Tibial nerve (tissue), 4 donors: Measurements from ENCODE around the gene CASTOR1. TPM values are rescaled to one million over a fixed set of nuclear protein-coding genes. Genes with fewer than 3 reads are reported as not detected.
"Not testable (repeated sequence)": the region's sequence is repeated elsewhere in the genome, so short reads cannot be mapped to it uniquely, and the experiment has no call there.

ENCODE experiments used
- DNase-seq, 2 donors: peaks; one replicate each; pipeline ENCODE4 v3.0.0-alpha.2; 2019; ENCODE audit warnings: low spot score in 2 of 2
- H3K27ac ChIP-seq, 4 donors: fragments of 200-600 bp; sonication (generic) in 3 of 4; one replicate each; pipeline ENCODE4 v1.5.1; 2017 to 2019; ENCODE audit warnings: mild to moderate bottlenecking in 1 of 4
- H3K27me3 ChIP-seq, 2 donors: fragments of 200-600 bp; sonication (generic) in 1 of 2; one replicate each; pipeline versions ENCODE4 v1.5.1 to v1.6.0; 2017 to 2019
- H3K36me3 ChIP-seq, 3 donors: fragments of 200-600 bp; sonication (generic); one replicate each; pipeline ENCODE4 v1.5.1; 2018 to 2019
- H3K4me1 ChIP-seq, 4 donors: fragments of 200-600 bp; sonication (generic) in 3 of 4; one replicate each; pipeline ENCODE4 v1.5.1; 2017 to 2019
- H3K4me3 ChIP-seq, 4 donors: fragments of 200-600 bp; sonication (generic) in 3 of 4; one replicate each; pipeline ENCODE4 v1.5.1; 2017 to 2019; ENCODE audit warnings: mild to moderate bottlenecking in 1 of 4, moderate library complexity in 1 of 4
- H3K9me3 ChIP-seq, 4 donors: fragments of 200-600 bp; sonication (generic) in 3 of 4; one replicate each; pipeline ENCODE4 v1.5.1; 2017 to 2019
- CTCF ChIP-seq, 5 experiments: fragments of 200-600 bp in 3 of 5; fragments of 450-650 bp in 2 of 5; sonication (generic) in 3 of 5; IDR thresholded peaks; one replicate each; pipeline ENCODE4 v1.5.1; 2016 to 2019; ENCODE audit warnings: antibody characterized with exemption in 5 of 5, mild to moderate bottlenecking in 3 of 5, moderate library complexity in 2 of 5
- EP300 ChIP-seq, 2 donors: sonication (generic); formaldehyde crosslinking; IDR thresholded peaks; one replicate each; pipeline ENCODE4 v1.6.1; 2017; ENCODE audit warnings: antibody characterized with exemption in 2 of 2, mild to moderate bottlenecking in 1 of 2
- POLR2A ChIP-seq, 2 donors: fragments of 450-650 bp; IDR thresholded peaks; one replicate each; pipeline ENCODE4 v1.6.1; 2017; ENCODE audit warnings: antibody characterized with exemption in 2 of 2, mild to moderate bottlenecking in 2 of 2, moderate library complexity in 2 of 2
- WGBS, 2 donors: methylation state at CpG; one replicate each; pipeline ENCODE4 v1.1.5; 2018; 5-methylcytosine and 5-hydroxymethylcytosine counted together
- total RNA-seq, 4 donors: library from RNA; depleted of rRNA; stranded (reverse); fragments of >200 nt; gene quantifications; one replicate each; pipeline ENCODE4 v1.1.0, GENCODE V29; 2016

The CASTOR1 gene
- 10 to 100 TPM; 38.7 to 57.9 (median 45.3) TPM for total RNA-seq

GRCh38 chr22:30289141-30289979, at the start of gene CASTOR1:
Gene CASTOR1 (minus strand): TSS chr22:30289505. CDS start chr22:30289497, 8 bp downstream.
- H3K36me3 ChIP-seq = peaks cover 0 to 53% (median 15%) of the 10 kb centered on the region in 3 donors
- whole genome bisulfite sequencing, 2 donors = 1 to 2% methylated on average over 57 to 72 of the region's 85 CpGs

DNA sequence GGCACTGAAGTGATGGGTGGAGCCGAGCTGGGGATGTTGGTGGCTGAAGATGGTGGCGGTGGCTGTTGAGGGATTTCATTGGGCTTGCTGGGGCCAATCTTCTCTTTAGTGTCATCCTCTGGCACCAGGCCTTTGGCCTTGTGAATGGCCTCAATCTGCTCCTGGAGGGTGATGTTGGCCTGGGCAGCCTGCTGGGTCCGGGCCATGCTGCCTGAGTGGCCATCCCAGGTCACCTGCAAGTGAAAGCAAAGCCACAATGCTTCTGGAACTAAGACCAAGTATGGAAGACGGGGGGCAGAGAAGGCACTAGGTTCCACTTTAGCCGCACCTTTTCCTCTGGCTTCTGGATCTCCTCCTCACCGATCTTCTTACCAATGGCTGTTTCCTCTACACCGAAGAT, 49.5 kb upstream of the CASTOR1 start:
- Histone ChIP-seq H3K36me3 (peaks cover 17 to 100% (median 93%) of the 10 kb centered on the region in 3 donors), H3K4me1 (peaks cover 0 to 53% (median 32%) of the 10 kb centered on the region in 4 donors), H3K27ac (peak overlapping the region in 2 of 4 donors; percentile 34 to 52), H3K27me3 (no peaks in the 10 kb centered on the region), H3K9me3 (no peaks in the 10 kb centered on the region), H3K4me3 (no peak overlapping the region)
- DNase-seq = no peak
- no peak for TF ChIP-seq EP300 (IDR thresholded peaks at IDR 0.05)
- no peak for TF ChIP-seq CTCF (IDR thresholded peaks at IDR 0.05)
- 88 to 89% methylated on average over 7 of the region's 7 CpGs for WGBS, 2 donors

More at GRCh38 chr22:30289141-30289979, at the start of gene CASTOR1:
- Histone ChIP-seq H3K4me3 (peak within 1 kb of the TSS; percentile 80 to 97 (median 92)), H3K27me3 (no peaks in the 10 kb centered on the region), H3K9me3 (no peaks in the 10 kb centered on the region), H3K4me1 (peaks cover 7 to 70% (median 27%) of the 10 kb centered on the region in 4 donors), H3K27ac (peak within 1 kb of the TSS; percentile 94 to 99 (median 94))
- peak; percentile 97 to 99 for DNase-seq
- TF ChIP-seq CTCF (IDR thresholded peaks at IDR 0.05) (peak in 1 of 5 experiments; percentile 20), POLR2A (IDR thresholded peaks at IDR 0.05) (peak; percentile 63 to 93), EP300 (IDR thresholded peaks at IDR 0.05) (peak; percentile 62 to 87)

GRCh38 chr22:30338341-30338740, 49.0 kb upstream of the CASTOR1 start:
- not testable (repeated sequence) for H3K4me3 ChIP-seq, H3K9me3 ChIP-seq, DNase-seq, H3K27me3 ChIP-seq
- H3K36me3 ChIP-seq = peaks cover 17 to 100% (median 91%) of the 10 kb centered on the region in 3 donors
- WGBS, 2 donors = 57 to 64% methylated on average over 9 of the region's 9 CpGs
- H3K27ac ChIP-seq = peak overlapping the region in 1 of 4 donors; percentile 18
- peaks cover 0 to 50% (median 28%) of the 10 kb centered on the region in 4 donors for H3K4me1 ChIP-seq

GRCh38 chr22:30337461-30337778, 48.1 kb upstream of the CASTOR1 start:
- Histone ChIP-seq H3K27ac (no peak overlapping the region), H3K36me3 (peaks cover 17 to 100% (median 87%) of the 10 kb centered on the region in 3 donors), H3K27me3 (no peaks in the 10 kb centered on the region), H3K4me1 (peaks cover 0 to 50% (median 24%) of the 10 kb centered on the region in 4 donors), H3K4me3 (no peak overlapping the region), H3K9me3 (no peaks in the 10 kb centered on the region)
- no peak for DNase-seq
- TF ChIP-seq CTCF (IDR thresholded peaks at IDR 0.05) (no peak), EP300 (IDR thresholded peaks at IDR 0.05) (no peak), POLR2A (IDR thresholded peaks at IDR 0.05) (no peak)
- WGBS, 2 donors = 84 to 90% methylated on average over 8 of the region's 8 CpGs

DNA sequence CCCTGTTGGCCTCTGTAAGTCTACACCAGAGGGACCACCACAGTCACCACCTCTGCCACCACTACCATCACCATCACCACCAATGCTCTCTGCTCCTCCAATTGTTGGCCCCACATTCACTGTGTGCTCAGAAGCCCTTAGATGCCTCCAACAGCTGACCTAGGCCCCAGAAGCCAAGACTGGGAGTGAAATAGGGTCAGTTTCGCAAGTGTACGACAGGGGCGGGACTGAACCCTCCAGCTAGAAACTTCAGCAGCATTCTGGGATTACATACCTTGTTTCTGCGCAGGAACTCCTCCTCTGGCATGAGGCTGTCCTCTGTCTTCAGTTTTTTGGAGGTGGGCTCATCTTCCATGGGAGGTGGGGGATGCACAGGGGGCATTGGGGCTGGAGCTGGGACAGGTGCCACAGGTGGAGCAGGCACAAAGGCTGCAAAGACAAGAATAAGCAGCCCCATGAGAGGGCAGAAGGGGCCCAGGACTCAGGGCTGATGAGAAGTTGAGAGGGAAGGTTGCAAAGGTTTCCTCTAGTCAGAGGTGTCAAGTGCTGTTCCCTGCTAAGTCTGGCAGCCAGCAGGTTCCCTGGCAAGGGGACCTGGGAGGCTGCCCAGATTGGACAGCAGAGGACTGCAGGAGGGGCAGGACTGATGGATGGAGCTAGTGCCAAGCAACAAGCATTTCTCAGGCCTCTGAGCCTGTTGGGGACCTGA, 47.6 kb upstream of the CASTOR1 start:
- Histone ChIP-seq H3K4me1 (peaks cover 0 to 50% (median 19%) of the 10 kb centered on the region in 4 donors), H3K9me3 (no peaks in the 10 kb centered on the region), H3K27me3 (no peaks in the 10 kb centered on the region), H3K36me3 (peaks cover 15 to 99% (median 82%) of the 10 kb centered on the region in 3 donors), H3K4me3 (no peak overlapping the region), H3K27ac (no peak overlapping the region)
- TF ChIP-seq EP300 (IDR thresholded peaks at IDR 0.05) = no peak
- TF ChIP-seq CTCF (IDR thresholded peaks at IDR 0.05) = no peak
- no peak for TF ChIP-seq POLR2A (IDR thresholded peaks at IDR 0.05)
- WGBS, 2 donors = 92 to 98% methylated on average over 4 of the region's 4 CpGs
- DNase-seq = no peak
